HG03460 (cell line): ENCODE results near the gene CSF1R.

Experiments
- ATAC-seq: cut with Tn5 transposase; IDR thresholded peaks from one replicate; pipeline ENCODE4 v1.9.1; 2021; ENCODE audit not compliant: unreplicated experiment

CSF1R gene

DNA sequence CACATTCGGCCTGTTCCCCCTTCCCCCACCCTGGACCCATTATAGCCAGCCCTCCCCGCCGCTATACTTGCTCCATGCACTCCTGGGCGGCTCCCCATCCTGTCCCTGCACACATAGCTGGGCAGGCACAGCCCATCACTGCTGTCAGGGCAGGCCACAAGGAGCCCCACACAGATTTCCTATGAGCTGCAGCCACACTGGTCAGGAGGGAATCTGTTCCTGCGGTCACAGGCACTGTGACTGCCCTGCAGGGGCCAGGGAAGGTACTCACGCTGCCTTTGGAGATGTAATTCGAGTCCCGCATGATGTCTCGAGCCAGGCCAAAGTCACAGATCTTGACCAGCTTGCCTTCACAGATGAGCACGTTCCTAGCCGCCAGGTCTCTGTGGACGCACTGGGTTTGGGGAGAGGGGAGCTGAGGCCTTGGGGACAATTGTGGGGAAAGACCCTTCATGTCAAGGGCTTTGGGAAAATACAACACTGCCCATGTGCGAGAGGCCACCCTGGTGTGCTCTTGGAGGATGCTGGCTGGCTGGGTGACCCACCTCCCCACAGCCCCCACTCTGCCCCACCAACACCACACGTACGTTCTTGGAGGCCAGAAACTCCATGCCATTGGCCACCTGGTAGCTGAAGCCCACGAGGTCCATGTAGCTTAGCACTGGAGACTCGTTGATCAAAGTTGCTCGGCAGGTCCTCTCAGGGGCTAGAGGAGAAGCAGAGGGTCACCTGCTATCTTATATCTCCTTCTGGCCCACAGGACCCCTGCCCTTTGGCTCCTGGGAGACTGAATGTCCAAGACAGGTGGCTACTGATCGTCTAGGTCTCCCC is 34.5 kb upstream of the CSF1R start:
- ATAC-seq: no peak

- no peak for ATAC-seq
Observed at GRCh38 chr5:150120062-150120441, 33.7 kb upstream of the CSF1R start.

GRCh38 chr5:150119421-150120061 is 33.2 kb upstream of the CSF1R start:
- ATAC-seq: no peak

- no peak for ATAC-seq
Observed at GRCh38 chr5:150118561-150119229, 32.3 kb upstream of the CSF1R start.

- ATAC-seq: no peak
Observed at GRCh38 chr5:150117945-150118560, 31.7 kb upstream of the CSF1R start.

GRCh38 chr5:150116667-150117400 is 30.5 kb upstream of the CSF1R start:
- ATAC-seq: no peak

DNA sequence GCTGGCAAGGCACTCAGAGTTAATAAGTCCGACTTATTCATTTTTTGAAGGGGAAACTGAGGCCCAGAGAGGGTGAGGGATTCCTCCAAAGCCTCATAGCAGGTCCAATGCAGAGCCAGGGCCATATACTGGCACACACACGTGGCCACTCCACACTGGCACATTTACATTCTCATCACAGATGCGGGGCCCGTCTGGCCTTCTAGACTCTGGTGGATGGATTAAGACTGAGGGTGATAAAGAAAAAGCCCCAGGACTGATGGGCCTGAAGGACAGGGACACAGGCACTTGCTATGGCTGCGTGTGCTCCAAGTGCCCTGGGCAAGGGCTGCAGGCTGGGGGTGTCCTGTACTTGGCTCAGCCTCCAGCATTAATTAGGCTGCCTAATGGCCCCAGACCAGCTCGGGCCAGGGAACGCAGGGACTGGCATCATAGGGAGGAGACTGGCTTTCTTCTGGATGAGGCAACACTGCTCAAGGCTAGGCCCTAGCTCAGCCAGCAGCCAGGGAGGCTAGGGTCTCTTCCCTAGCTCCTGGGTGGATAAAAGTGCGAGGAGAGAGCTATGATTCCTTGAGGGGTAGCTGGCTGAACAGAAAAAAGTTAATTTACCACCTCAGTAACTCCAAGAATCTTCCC is 28.5 kb upstream of the CSF1R start:
- ATAC-seq: no peak

- no peak for ATAC-seq
Observed at GRCh38 chr5:150114102-150114641, 27.8 kb upstream of the CSF1R start.

DNA sequence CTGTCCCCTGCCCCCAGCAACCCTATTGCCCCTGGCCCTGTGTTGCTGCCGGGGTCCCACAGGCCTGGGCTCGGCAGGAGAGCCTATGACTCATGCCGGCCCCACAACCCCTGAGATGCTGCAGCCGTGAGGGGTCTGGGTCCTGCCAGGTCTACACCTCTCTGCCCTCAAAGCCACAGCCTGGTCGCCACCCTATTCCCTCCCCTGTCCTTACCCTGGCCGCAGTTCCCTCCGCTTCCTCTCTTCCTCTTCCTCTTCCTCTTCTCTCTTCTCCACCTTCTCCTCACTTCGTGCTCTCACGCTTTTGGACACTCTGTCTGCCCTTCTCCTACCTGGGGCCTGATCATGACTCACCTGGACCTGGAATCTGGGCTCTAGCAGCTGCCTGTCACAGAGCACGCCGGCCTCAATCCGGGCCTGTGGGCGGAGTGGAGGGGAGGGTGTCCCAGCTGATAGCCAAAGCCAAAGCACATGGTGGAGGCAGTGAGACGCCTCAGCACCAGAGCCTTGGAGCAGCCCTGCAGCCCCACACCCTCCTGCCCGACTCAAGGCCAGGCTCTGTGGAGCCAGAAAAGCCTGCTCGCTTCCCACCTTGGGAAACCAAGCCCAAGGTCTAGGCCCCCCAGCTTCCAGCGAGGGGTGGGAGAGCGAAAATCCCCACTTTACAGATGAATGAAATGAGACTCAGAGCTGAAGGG is 26.8 kb upstream of the CSF1R start:
- ATAC-seq: no peak

GRCh38 chr5:150112201-150113046 is 26.1 kb upstream of the CSF1R start:
- ATAC-seq: no peak

GRCh38 chr5:150111122-150111521 is 24.8 kb upstream of the CSF1R start:
- ATAC-seq: no peak

DNA sequence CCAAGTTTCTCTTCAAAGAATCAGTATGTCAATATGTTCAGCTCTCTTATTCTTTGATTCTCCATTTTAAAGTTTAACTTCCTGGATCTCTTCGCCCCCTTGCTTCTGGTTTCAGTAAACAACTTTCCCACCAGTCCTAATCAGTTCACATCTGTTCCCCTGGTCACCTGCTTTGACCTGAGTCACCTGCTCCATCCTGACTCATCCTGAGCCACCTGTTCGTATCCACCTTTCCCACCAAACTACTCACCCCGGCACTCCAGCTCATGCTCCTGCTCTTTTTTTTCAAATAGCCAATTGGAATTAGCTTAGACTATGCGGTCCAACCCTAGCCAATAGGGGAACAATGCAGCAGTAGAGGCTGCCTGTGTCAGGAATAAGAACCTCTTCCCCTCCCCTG is 23.6 kb upstream of the CSF1R start:
- no peak for ATAC-seq

- ATAC-seq: no peak
Observed at GRCh38 chr5:150108711-150109514, 22.6 kb upstream of the CSF1R start.

DNA sequence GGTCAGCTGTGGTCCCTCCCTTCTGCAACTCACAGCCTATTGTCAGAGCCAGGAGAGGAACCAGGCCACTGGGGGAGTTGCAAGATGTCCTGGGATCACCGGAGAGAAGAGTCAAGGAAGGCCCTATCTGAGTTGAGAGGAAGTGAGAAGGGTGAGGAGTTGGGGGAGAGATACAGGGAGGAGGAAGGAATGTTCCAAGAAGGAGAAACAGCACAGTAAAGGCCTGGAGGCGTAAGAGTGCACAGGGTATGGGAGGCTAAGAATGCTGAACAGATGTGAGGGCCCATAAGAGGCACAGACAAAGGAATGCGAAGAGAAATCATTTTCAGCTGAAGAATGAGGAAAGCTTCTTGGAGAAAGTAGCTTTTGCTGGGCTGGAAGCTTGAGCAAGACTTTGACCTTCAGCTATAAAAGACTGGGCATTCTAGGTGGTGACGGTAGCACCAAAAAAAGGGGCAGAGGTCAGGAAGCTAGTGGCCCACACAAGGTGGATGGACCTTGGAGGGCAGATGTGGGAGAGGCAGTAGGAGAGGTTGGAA is 21.6 kb upstream of the CSF1R start:
- ATAC-seq: no peak

GRCh38 chr5:150106674-150107426 is 20.5 kb upstream of the CSF1R start:
- no peak for ATAC-seq

DNA sequence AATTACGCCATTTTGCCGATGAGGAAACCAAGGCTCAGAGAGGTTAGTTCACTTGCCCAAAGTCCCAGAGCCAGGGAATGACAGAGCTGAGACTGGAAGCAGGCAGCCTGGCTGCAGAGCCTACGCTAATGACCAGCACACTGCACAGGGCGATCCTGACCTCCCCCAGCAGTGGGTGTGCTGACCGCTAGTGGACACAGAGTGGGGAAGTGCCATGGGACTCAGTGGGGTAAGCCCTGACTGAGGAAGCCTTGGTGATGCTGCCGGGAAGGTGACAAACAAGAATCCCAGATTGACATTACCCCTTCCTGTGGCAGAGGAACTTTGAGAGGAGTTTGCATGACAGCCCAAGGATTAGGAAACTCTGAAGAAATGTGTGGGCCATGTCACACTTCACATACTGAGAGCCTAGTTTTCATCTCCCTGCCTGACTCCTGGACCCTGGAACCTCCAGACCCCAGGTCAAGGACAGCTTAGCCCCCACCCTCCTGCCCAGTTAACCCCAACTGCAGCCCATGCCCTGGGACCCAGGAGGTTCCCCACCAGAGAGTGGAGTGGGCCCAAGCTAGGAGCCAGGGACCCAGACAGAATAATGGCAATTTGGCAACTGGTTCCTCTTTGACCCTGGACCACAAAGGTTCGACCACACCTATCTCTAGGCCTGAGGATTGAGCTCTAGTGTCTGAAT is 19.7 kb upstream of the CSF1R start:
- no peak for ATAC-seq
